HepG2 (cell line): ENCODE results near the gene THSD8. TPM values are rescaled to one million over a fixed set of nuclear protein-coding genes. Genes with fewer than 3 reads are reported as not detected.

ENCODE experiments used
- BCLAF1 ChIP-seq: fragments of 450-650 bp; IDR thresholded peaks from 2 replicates; pipeline ENCODE4 v1.6.1; 2017; ENCODE audit warnings: mild to moderate bottlenecking
- CBX1 ChIP-seq: IDR thresholded peaks from one replicate; pipeline ENCODE4 v1.6.1; 2016; ENCODE audit warnings: antibody characterized with exemption, low read depth
- FOXC1 ChIP-seq: sonication (generic); formaldehyde crosslinking; IDR thresholded peaks from 2 replicates; pipeline ENCODE4 v1.8.0; 2022; ENCODE audit warnings: mild to moderate bottlenecking, missing genetic modification reagents, borderline replicate concordance
- LCORL ChIP-seq, 2 experiments: fragments of 450-650 bp in 1 of 2; sonication (generic) in 1 of 2; formaldehyde crosslinking in 1 of 2; IDR thresholded peaks; 2 replicates each; pipeline versions ENCODE4 v1.5.0 to v1.6.1; 2017 to 2020; ENCODE audit warnings: antibody characterized with exemption in 1 of 2, missing genetic modification reagents in 1 of 2
- PBX2 ChIP-seq: IDR thresholded peaks from 2 replicates; pipeline ENCODE4 v1.6.1; 2016; ENCODE audit warnings: control low read depth
- RFX5 ChIP-seq: IDR thresholded peaks from 2 replicates; pipeline ENCODE4 v1.6.1; 2011; ENCODE audit warnings: low read depth, low read length, improper control_type of control experiment
- SAFB2 ChIP-seq: sonication (generic); formaldehyde crosslinking; IDR thresholded peaks from 2 replicates; pipeline ENCODE4 v1.5.1; 2020; ENCODE audit warnings: missing genetic modification reagents, low read depth, mild to moderate bottlenecking, borderline replicate concordance
- YY1 ChIP-seq: IDR thresholded peaks from 2 replicates; pipeline ENCODE4 v1.6.1; 2011; ENCODE audit warnings: low read length, low read depth, moderate library complexity, mild to moderate bottlenecking; ENCODE audit not compliant: insufficient read depth, insufficient replicate concordance
- ZBED4 ChIP-seq: sonication (generic); formaldehyde crosslinking; IDR thresholded peaks from 2 replicates; pipeline ENCODE4 v1.4.0; 2020; ENCODE audit warnings: missing genetic modification reagents, borderline replicate concordance
- ZBTB21 ChIP-seq: sonication (generic); formaldehyde crosslinking; IDR thresholded peaks from 2 replicates; pipeline ENCODE4 v1.4.0; 2020; ENCODE audit warnings: missing genetic modification reagents
- ZBTB7A ChIP-seq: sonication (generic); formaldehyde crosslinking; IDR thresholded peaks from 2 replicates; pipeline ENCODE4 v1.8.0; 2022; ENCODE audit warnings: mild to moderate bottlenecking, missing genetic modification reagents
- ZFP62 ChIP-seq: sonication (generic); formaldehyde crosslinking; IDR thresholded peaks from 2 replicates; pipeline ENCODE4 v1.4.0; 2020; ENCODE audit warnings: missing genetic modification reagents
- ZMYM3 ChIP-seq: sonication (generic); formaldehyde crosslinking; IDR thresholded peaks from 2 replicates; pipeline ENCODE4 v1.5.1; 2020; ENCODE audit warnings: mild to moderate bottlenecking, missing genetic modification reagents
- ZSCAN22 ChIP-seq: sonication (generic); formaldehyde crosslinking; IDR thresholded peaks from 2 replicates; pipeline ENCODE4 v1.4.0; 2020; ENCODE audit warnings: mild to moderate bottlenecking, missing genetic modification reagents
- polyA plus RNA-seq, 8 experiments: library from polyadenylated mRNA; depleted of rRNA in 3 of 8; stranded (reverse) in 7 of 8; unstranded in 1 of 8; fragments of >200 nt; fragmentation: Illumina TruSeq in 4 of 8; extraction: Trizol in 4 of 8; gene quantifications; 2 replicates each; pipeline versions ENCODE4 v1.2.1 to v1.2.3, GENCODE V29; 2011 to 2016; ENCODE audit warnings: low read depth in 4 of 8, missing spikeins in 1 of 8, mixed read lengths in 1 of 8; ENCODE audit not compliant: insufficient read depth in 1 of 8
- total RNA-seq, 5 experiments: library from RNA; depleted of rRNA; stranded (reverse); fragments of >200 nt; fragmentation: Illumina TruSeq; extraction: Trizol; gene quantifications; 2 replicates each; pipeline ENCODE4 v1.2.3, GENCODE V29; 2016; ENCODE audit warnings: low read depth in 1 of 5
- TF ChIP-seq, protein P1 (sequence below): sonication (generic); formaldehyde crosslinking; conservative IDR thresholded peaks from 2 replicates; pipeline ENCODE4 v1.4.0; 2020; ENCODE audit warnings: missing genetic modification reagents

Gene THSD8
- total and polyA plus RNA-seq, 2 of the 13 experiments (the other 11 are each of a cell fraction or from before 2014, with no cell fraction given), result 4.8 to 14.9 TPM

DNA sequence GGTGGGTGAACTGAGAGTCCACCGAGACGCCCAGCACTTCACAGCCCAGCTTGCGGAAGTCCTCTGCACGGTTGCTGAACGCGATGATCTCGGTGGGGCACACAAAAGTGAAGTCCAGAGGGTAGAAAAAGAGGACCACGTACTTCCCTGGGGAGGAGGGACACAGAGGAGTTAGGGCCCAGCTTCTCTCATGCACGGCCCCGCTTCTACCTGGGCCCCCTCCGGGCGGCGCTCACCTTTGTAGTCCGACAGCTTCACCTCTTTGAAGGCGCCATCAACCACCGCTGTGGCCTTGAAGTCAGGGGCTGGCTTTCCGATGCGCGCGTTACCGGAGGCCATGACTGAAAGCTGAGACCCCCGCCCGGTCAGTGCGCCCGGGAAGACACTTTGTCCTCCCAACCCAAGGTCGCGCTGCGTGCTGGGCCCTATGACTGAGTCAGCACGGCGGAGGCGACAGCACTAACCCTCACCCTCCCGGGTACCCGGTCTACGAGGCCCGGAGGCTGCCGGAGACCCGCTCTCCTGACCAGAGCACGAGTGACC lies 875 bp upstream of the THSD8 start (continued):
- TF ChIP-seq LCORL (IDR thresholded peaks at IDR 0.05), result no peak
- peak; percentile 48 for TF ChIP-seq LCORL (CRISPR knock-in tag; IDR thresholded peaks at IDR 0.05)
- no peak for TF ChIP-seq BCLAF1
- no peak for TF ChIP-seq RFX5
- TF ChIP-seq ZMYM3, result 0 out of 2 replicates have a peak, but pooled peaks have one; percentile 7
- TF ChIP-seq, protein P1, sequence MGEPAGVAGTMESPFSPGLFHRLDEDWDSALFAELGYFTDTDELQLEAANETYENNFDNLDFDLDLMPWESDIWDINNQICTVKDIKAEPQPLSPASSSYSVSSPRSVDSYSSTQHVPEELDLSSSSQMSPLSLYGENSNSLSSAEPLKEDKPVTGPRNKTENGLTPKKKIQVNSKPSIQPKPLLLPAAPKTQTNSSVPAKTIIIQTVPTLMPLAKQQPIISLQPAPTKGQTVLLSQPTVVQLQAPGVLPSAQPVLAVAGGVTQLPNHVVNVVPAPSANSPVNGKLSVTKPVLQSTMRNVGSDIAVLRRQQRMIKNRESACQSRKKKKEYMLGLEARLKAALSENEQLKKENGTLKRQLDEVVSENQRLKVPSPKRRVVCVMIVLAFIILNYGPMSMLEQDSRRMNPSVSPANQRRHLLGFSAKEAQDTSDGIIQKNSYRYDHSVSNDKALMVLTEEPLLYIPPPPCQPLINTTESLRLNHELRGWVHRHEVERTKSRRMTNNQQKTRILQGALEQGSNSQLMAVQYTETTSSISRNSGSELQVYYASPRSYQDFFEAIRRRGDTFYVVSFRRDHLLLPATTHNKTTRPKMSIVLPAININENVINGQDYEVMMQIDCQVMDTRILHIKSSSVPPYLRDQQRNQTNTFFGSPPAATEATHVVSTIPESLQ (CRISPR knock-in tag), result no peak
- TF ChIP-seq FOXC1 (CRISPR knock-in tag), result 0 out of 2 replicates have a peak, but pooled peaks have one; percentile 65
- TF ChIP-seq YY1, result peak; percentile 54
- TF ChIP-seq ZFP62, result no peak
- peak; percentile 81; the same call in 1 of the 2 replicates for TF ChIP-seq ZBTB7A (CRISPR knock-in tag)
- TF ChIP-seq ZSCAN22 (CRISPR knock-in tag), result no peak
- no peak for TF ChIP-seq ZBED4 (CRISPR knock-in tag)
- no peak for TF ChIP-seq ZBTB21 (CRISPR knock-in tag)
- no peak for TF ChIP-seq PBX2 (CRISPR knock-in tag)
- no peak for TF ChIP-seq CBX1
- TF ChIP-seq SAFB2, result 0 out of 2 replicates have a peak, but pooled peaks have one; percentile 5
